Breast epithelium (tissue), 3 donors: Measurements from ENCODE around the gene KCTD15.

Experiments
- CTCF ChIP-seq, 3 donors: fragments of 450-650 bp; IDR thresholded peaks; one replicate each; pipeline ENCODE4 v1.5.1; 2016 to 2017; ENCODE audit warnings: antibody characterized with exemption in 3 of 3, mild to moderate bottlenecking in 3 of 3, moderate library complexity in 3 of 3
- POLR2A ChIP-seq: fragments of 450-650 bp; IDR thresholded peaks from one replicate; pipeline ENCODE4 v1.6.1; 2016; ENCODE audit warnings: antibody characterized with exemption, mild to moderate bottlenecking, moderate library complexity

GRCh38 chr19:33819880-33820781 lies 23.5 kb downstream of the KCTD15 start:
- TF ChIP-seq CTCF (IDR thresholded peaks at IDR 0.05) (no peak), POLR2A (no peak)
